Measurements from ENCODE around the gene TSTD1.

DNA sequence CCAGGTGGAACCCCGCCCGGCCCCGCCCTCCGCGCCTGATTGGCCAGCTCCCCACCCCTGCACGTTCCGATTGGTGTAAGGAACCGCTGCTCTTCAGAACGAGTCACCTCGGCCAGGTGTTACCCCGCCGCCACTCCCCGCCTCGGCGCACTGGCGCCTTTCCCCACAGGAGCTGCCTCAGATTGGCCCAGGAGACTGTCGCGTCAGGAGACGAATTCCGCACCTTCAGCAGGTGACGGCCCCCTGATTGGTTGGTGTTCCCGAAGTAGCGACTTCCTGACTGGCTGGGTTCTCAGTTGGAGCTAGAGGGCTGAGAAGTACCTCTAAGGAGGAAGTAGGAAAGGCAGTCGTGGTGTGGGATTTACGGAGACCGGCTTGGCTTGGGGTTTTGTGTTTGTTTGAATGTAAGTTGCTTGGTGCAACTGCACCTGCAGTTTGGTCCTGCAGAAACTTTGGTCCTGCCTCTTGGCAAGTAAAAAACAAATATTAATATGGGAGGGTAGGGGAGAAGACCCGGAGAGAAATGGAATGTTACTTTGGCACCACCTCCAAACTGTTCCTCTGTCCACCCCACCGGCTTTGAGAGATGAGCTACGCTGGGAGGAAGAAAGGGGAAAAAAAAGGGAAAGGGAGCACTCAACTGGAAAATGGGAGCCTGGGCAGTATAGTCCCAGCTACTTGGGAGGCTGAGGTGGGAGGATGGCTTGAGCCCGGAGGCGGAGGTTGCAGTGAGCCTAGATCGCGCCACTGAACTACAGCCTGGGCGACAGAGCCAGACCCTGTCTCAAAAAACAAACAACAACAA, 17.4 kb downstream of the TSTD1 start:
- no peak for TF ChIP-seq YY1 (IDR thresholded peaks at IDR 0.05; ENCODE audit: insufficient read depth, insufficient read length)
- no peak for TF ChIP-seq ZNF274 (IDR thresholded peaks at IDR 0.05; ENCODE audit: low read depth, low read length)
- no peak for TF ChIP-seq SUZ12 (IDR thresholded peaks at IDR 0.05; ENCODE audit: extremely low read depth, insufficient read depth, insufficient read length)
